SK-N-MC (cell line): Measurements from ENCODE around the gene PTPRZ1.

ENCODE experiments used
- EZH2 ChIP-seq: fragments of 200-600 bp; sonication (generic); IDR thresholded peaks from one replicate; pipeline ENCODE4 v1.6.1; 2017; ENCODE audit warnings: antibody characterized with exemption
- POLR2AphosphoS5 ChIP-seq: IDR thresholded peaks from 2 replicates; pipeline ENCODE4 v1.6.1; 2012; ENCODE audit warnings: mild to moderate bottlenecking, low read depth, low read length, borderline replicate concordance

DNA sequence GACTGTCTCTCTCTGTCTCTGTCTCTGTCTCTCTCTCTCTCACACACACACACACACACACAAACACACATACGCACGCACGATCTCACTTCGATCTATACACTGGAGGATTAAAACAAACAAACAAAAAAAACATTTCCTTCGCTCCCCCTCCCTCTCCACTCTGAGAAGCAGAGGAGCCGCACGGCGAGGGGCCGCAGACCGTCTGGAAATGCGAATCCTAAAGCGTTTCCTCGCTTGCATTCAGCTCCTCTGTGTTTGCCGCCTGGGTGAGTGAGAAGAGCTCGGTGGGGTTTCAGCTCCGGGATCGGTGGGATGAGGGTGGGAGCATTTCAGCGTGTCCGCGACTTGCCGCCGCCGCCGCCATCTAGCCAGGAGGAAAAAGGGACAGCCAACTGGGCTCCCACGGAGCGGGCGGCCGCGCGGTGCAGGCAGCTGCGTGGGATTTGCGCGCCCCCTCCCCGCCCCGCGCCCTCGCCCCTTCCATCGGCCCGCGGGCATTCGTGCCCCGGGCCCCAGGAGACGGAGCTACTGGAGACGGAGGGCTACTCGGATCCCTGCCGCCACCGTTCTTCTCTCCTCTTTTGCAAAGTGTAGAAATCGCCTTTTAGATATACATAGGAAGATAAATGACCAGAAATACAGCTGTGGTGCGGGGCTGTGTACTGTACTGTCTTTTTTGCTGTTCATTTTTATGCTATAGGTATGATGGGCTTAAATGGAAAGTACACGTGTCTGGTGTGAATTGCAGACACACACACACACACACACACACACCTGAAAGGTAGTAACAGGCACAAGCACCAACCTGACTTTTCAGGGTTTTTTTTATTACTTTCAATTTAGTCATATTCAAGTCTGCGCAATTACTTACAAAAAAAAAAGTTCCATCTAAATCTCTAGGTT is 581 bp downstream of the PTPRZ1 start:
- TF ChIP-seq POLR2AphosphoS5: no peak
- TF ChIP-seq EZH2: no peak
